T-helper 1 cell treated with Interleukin-12 subunit alpha and Interleukin-12 subunit beta and Interleukin-4 antibody, amounts not matched to agents 30 μg/mL and 1 μg/mL, for 36 hours (primary cell): ENCODE results near the gene FZD4.
"Not testable (repeated sequence)": the region's sequence is repeated elsewhere in the genome, so short reads cannot be mapped to it uniquely, and the experiment has no call there.

ENCODE experiments used
- H3K27ac Mint-ChIP-seq: one replicate; pipeline ENCODE4 v1.8.0; 2021; ENCODE audit warnings: mild to moderate bottlenecking, mixed read lengths
- H3K27me3 Mint-ChIP-seq: one replicate; pipeline ENCODE4 v1.8.0; 2021; ENCODE audit warnings: low read depth, mixed read lengths
- H3K36me3 Mint-ChIP-seq: one replicate; pipeline ENCODE4 v1.8.0; 2021; ENCODE audit warnings: low read depth, mixed read lengths
- H3K4me1 Mint-ChIP-seq: one replicate; pipeline ENCODE4 v1.8.0; 2021; ENCODE audit warnings: low read depth, mixed read lengths
- H3K4me3 Mint-ChIP-seq: one replicate; pipeline ENCODE4 v1.8.0; 2021; ENCODE audit warnings: mild to moderate bottlenecking, moderate library complexity, mixed read lengths
- H3K9me3 Mint-ChIP-seq: one replicate; pipeline ENCODE4 v1.8.0; 2021; ENCODE audit warnings: mixed read lengths

The FZD4 gene

GRCh38 chr11:86952221-86952875 lies 2.8 kb downstream of the FZD4 start:
- Mint-ChIP-seq H3K27ac (no peak overlapping the region), H3K36me3 (no peaks in the 10 kb centered on the region), H3K4me1 (peaks cover 13% of the 10 kb centered on the region), H3K27me3 (peaks cover 77% of the 10 kb centered on the region), H3K4me3 (no peak overlapping the region), H3K9me3 (no peaks in the 10 kb centered on the region)

- no peak overlapping the region for H3K4me3 Mint-ChIP-seq
- H3K36me3 Mint-ChIP-seq = no peaks in the 10 kb centered on the region
- no peaks in the 10 kb centered on the region for H3K9me3 Mint-ChIP-seq
- no peak overlapping the region for H3K27ac Mint-ChIP-seq
- H3K4me1 Mint-ChIP-seq = peaks cover 13% of the 10 kb centered on the region
- H3K27me3 Mint-ChIP-seq = peaks cover 72% of the 10 kb centered on the region
Measured at GRCh38 chr11:86951706-86952105, 3.5 kb downstream of the FZD4 start.

GRCh38 chr11:86950661-86950995 lies 4.6 kb downstream of the FZD4 start:
- no peaks in the 10 kb centered on the region for H3K9me3 Mint-ChIP-seq
- peaks cover 8% of the 10 kb centered on the region for H3K4me1 Mint-ChIP-seq
- no peak overlapping the region for H3K4me3 Mint-ChIP-seq
- peaks cover 61% of the 10 kb centered on the region for H3K27me3 Mint-ChIP-seq
- no peak overlapping the region for H3K27ac Mint-ChIP-seq
- H3K36me3 Mint-ChIP-seq = no peaks in the 10 kb centered on the region

GRCh38 chr11:86949995-86950660 lies 5.1 kb downstream of the FZD4 start:
- H3K4me3 Mint-ChIP-seq = no peak overlapping the region
- H3K4me1 Mint-ChIP-seq = peaks cover 7% of the 10 kb centered on the region
- H3K36me3 Mint-ChIP-seq = no peaks in the 10 kb centered on the region
- H3K27me3 Mint-ChIP-seq = peaks cover 58% of the 10 kb centered on the region
- H3K27ac Mint-ChIP-seq = no peak overlapping the region
- H3K9me3 Mint-ChIP-seq = no peaks in the 10 kb centered on the region

- Mint-ChIP-seq H3K27me3 (peaks cover 47% of the 10 kb centered on the region), H3K4me3 (no peak overlapping the region), H3K9me3 (no peaks in the 10 kb centered on the region), H3K36me3 (no peaks in the 10 kb centered on the region), H3K4me1 (no peaks in the 10 kb centered on the region), H3K27ac (no peak overlapping the region)
Measured at GRCh38 chr11:86948733-86949132, 6.5 kb downstream of the FZD4 start.

- Mint-ChIP-seq H3K9me3 (no peaks in the 10 kb centered on the region), H3K27ac (no peak overlapping the region)
Measured at GRCh38 chr11:86947541-86947940, 7.7 kb downstream of the FZD4 start.

GRCh38 chr11:86943505-86943904 lies 11.7 kb downstream of the FZD4 start:
- not testable (repeated sequence) for H3K27me3 Mint-ChIP-seq, H3K9me3 Mint-ChIP-seq

More at GRCh38 chr11:86947541-86947940, 7.7 kb downstream of the FZD4 start:
- Mint-ChIP-seq H3K27me3 (peaks cover 36% of the 10 kb centered on the region), H3K4me1 (no peaks in the 10 kb centered on the region), H3K4me3 (no peak overlapping the region), H3K36me3 (no peaks in the 10 kb centered on the region)

GRCh38 chr11:86941871-86942599 lies 13.2 kb downstream of the FZD4 start:
- peaks cover 3% of the 10 kb centered on the region for H3K4me1 Mint-ChIP-seq
- peaks cover 7% of the 10 kb centered on the region for H3K27me3 Mint-ChIP-seq
- H3K4me3 Mint-ChIP-seq = no peak overlapping the region
- no peak overlapping the region for H3K27ac Mint-ChIP-seq
- no peaks in the 10 kb centered on the region for H3K36me3 Mint-ChIP-seq
- no peaks in the 10 kb centered on the region for H3K9me3 Mint-ChIP-seq

More at GRCh38 chr11:86943505-86943904, 11.7 kb downstream of the FZD4 start:
- H3K27ac Mint-ChIP-seq, H3K4me1 Mint-ChIP-seq, H3K4me3 Mint-ChIP-seq, H3K36me3 Mint-ChIP-seq: not testable (repeated sequence)

GRCh38 chr11:86941077-86941870 lies 13.9 kb downstream of the FZD4 start:
- peaks cover 7% of the 10 kb centered on the region for H3K27me3 Mint-ChIP-seq
- no peaks in the 10 kb centered on the region for H3K36me3 Mint-ChIP-seq
- no peaks in the 10 kb centered on the region for H3K9me3 Mint-ChIP-seq
- H3K27ac Mint-ChIP-seq = no peak overlapping the region
- no peak overlapping the region for H3K4me3 Mint-ChIP-seq
- peaks cover 3% of the 10 kb centered on the region for H3K4me1 Mint-ChIP-seq

- H3K27ac Mint-ChIP-seq = no peak overlapping the region
- H3K4me3 Mint-ChIP-seq = no peak overlapping the region
- peaks cover 7% of the 10 kb centered on the region for H3K27me3 Mint-ChIP-seq
- H3K9me3 Mint-ChIP-seq = no peaks in the 10 kb centered on the region
- H3K4me1 Mint-ChIP-seq = peaks cover 3% of the 10 kb centered on the region
- no peaks in the 10 kb centered on the region for H3K36me3 Mint-ChIP-seq
Measured at GRCh38 chr11:86940122-86940777, 14.9 kb downstream of the FZD4 start.

- H3K4me3 Mint-ChIP-seq = no peak overlapping the region
- H3K9me3 Mint-ChIP-seq = no peaks in the 10 kb centered on the region
- H3K27me3 Mint-ChIP-seq = peaks cover 11% of the 10 kb centered on the region
- H3K27ac Mint-ChIP-seq = no peak overlapping the region
- H3K4me1 Mint-ChIP-seq = peaks cover 3% of the 10 kb centered on the region
- H3K36me3 Mint-ChIP-seq = no peaks in the 10 kb centered on the region
Measured at GRCh38 chr11:86938900-86939880, 16.0 kb downstream of the FZD4 start.

- Mint-ChIP-seq H3K4me3 (no peak overlapping the region), H3K27ac (no peak overlapping the region), H3K27me3 (peaks cover 11% of the 10 kb centered on the region), H3K9me3 (no peaks in the 10 kb centered on the region), H3K36me3 (no peaks in the 10 kb centered on the region), H3K4me1 (peaks cover 3% of the 10 kb centered on the region)
Measured at GRCh38 chr11:86938203-86938899, 16.8 kb downstream of the FZD4 start.
